ENCODE results near the gene AGAP5.
A peak's percentile ranks its signal among the peaks of the same experiment; 100 is the strongest.
"Not testable (repeated sequence)": the region's sequence is repeated elsewhere in the genome, so short reads cannot be mapped to it uniquely, and the experiment has no call there.

Gene AGAP5

DNA sequence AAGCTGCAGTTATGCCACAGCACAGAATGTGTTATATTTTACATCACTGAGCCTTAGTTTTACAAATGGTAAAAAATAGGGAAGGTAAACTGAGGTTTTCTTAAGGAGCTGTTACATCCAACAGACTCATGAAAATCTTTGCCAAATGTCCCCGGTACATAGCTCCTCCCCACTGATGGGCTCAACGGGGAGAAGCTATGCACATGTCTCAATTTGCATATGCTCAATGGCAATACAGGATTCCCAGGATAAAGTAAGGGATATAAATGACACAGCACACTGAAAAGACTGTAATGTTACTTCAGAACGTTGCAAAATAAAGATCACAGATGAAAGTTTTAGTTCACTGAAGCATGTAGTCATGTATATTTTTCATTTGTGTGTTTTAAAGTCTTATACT is 16.6 kb upstream of the AGAP5 start:
- DNase-seq (ENCODE audit: low spot score), result not testable (repeated sequence)

DNA sequence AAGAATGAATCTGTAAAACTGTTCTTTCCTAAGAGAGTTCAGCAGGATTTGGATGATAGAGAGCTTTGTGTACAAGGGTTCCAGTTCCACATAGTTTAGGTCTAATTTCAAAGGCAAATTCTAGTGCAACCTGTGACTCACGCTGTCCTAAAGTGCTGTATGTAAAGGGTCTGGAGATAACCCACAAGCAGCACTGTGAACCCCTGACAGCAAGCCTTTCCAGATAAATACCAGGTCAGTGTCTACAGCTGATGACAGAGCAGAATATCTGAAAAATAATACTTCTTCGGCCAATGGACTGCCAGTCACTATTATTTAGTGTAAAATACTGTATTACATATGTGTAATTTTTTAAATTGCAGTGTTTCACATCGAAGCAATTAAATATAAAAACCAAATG is 16.0 kb upstream of the AGAP5 start:
- DNase-seq (ENCODE audit: low spot score), result not testable (repeated sequence)

DNA sequence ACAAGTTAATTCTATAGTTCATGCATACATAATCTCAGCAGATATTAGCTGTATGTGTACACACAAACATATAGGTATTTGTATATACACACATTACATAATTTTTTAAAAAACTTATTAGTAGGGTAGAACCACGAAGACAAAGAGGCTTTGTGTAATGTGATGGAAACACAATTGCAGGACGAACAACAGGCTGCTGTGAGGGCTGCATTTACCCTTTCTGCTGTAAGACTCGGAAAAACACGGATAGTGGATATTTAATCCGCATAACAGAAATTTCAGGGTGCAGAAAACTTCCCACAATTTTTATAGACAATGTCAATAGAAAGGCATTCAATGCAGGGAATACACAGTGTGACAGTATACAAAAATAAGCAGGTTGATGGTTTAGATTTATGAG is 13.8 kb upstream of the AGAP5 start:
- peak; percentile 55 for DNase-seq (ENCODE audit: low spot score)

- not testable (repeated sequence) for DNase-seq (ENCODE audit: low spot score)
Observed at GRCh38 chr10:73708122-73708521, 10.2 kb upstream of the AGAP5 start.

- not testable (repeated sequence) for DNase-seq (ENCODE audit: low spot score)
Observed at GRCh38 chr10:73707628-73708027, 9.7 kb upstream of the AGAP5 start.

DNA sequence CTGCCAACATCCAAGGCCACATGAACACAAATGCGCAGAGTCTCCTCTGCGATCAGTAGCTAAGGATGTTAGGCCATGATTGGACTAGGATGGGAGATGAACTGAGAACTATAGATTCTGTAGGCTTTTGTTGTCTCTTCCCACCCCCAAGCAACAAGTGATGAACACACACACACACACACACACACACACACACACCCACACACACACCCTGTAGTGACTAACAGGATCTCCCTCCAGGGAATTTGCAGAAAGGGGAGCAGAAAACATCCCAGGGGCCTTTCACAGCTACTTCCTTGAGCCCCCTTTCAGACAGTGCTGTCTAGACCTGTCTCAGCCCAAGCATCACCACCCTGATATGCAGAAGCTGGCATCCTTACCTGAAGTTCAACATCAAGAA is 8.6 kb upstream of the AGAP5 start:
- DNase-seq (ENCODE audit: low spot score), result not testable (repeated sequence)

GRCh38 chr10:73705506-73706072 is 7.7 kb upstream of the AGAP5 start:
- DNase-seq (ENCODE audit: low spot score), result not testable (repeated sequence)

GRCh38 chr10:73703924-73704323 is 6.0 kb upstream of the AGAP5 start:
- DNase-seq (ENCODE audit: low spot score), result not testable (repeated sequence)

- DNase-seq (ENCODE audit: low spot score), result not testable (repeated sequence)
Observed at GRCh38 chr10:73698819-73699218, 910 bp upstream of the AGAP5 start.

- DNase-seq (ENCODE audit: low spot score), result not testable (repeated sequence)
Observed at GRCh38 chr10:73695302-73695701, 2.6 kb downstream of the AGAP5 start.

- DNase-seq (ENCODE audit: low spot score), result not testable (repeated sequence)
Observed at GRCh38 chr10:73690755-73691154, 7.2 kb downstream of the AGAP5 start.

DNA sequence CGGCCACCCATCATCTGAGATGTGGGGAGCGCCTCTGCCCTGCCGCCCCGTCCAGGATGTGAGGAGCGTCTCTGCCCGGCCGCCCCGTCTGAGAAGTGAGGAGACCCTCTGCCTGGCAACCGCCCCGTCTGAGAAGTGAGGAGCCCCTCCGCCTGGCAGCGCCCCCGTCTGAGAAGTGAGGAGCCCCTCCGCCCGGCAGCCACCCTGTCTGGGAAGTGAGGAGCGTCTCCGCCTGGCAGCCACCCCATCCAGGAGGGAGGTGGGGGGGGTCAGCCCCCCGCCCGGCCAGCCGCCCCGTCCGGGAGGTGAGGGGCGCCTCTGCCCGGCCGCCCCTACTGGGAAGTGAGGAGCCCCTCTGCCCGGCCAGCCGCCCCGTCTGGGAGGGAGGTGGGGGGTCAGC is 8.3 kb downstream of the AGAP5 start:
- not testable (repeated sequence) for DNase-seq (ENCODE audit: low spot score)

DNA sequence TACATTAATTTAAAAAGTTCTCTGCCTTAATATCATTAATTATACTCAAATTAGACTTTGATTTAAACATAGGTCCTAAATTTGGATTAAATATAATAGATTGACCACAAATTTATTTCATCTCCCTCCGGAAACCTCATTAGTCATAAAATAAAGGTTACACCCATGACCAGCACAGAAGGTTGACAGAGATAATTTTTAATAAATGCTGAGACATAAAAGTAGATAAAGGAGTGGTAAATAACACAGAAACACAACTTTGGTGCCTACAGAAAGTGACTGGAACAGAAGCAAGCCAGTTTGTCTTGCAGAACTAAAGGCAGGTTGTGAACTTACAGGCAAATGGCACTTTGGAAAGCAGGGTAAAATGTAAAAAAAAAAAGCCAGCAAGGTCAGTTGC is 10.3 kb downstream of the AGAP5 start:
- not testable (repeated sequence) for DNase-seq (ENCODE audit: low spot score)

DNA sequence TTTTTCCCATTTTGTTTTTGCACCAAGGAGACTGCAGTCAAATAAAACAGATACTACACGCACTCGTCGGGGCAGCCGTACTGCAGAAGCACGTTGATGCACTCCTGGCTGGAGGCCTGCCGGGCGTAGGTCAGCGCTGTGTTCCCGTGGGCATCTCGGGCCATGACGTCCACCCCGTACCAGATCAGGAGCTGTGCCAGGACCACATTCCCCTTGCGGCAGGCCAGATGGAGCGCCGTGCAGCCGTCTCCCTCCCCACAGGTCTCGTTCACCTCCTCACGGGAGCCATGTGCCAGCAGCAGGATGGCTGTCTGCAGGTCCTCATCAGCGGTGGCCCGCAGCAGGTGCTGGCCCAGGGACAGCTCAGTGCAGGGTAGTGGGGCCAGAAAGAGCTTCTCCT is 23.4 kb downstream of the AGAP5 start:
- not testable (repeated sequence) for DNase-seq (ENCODE audit: low spot score)

DNA sequence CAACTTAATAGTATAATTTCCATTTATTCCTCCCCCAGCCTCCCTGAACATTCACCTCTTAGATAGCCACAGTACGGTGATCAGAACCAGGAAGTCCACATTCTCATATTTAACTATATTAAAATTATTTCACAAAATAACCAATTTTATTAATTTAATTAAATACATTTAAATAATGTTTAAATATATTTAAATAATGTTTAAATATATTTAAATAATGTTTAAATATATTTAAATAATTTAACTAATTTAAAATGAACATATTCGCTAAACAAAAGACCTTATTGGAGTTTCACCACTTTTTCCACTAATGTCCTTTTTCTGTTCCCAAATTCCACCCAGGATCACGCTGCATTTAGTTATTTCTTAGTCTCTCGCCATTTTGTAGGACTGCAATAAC is 29.5 kb downstream of the AGAP5 start:
- not testable (repeated sequence) for DNase-seq (ENCODE audit: low spot score)

DNA sequence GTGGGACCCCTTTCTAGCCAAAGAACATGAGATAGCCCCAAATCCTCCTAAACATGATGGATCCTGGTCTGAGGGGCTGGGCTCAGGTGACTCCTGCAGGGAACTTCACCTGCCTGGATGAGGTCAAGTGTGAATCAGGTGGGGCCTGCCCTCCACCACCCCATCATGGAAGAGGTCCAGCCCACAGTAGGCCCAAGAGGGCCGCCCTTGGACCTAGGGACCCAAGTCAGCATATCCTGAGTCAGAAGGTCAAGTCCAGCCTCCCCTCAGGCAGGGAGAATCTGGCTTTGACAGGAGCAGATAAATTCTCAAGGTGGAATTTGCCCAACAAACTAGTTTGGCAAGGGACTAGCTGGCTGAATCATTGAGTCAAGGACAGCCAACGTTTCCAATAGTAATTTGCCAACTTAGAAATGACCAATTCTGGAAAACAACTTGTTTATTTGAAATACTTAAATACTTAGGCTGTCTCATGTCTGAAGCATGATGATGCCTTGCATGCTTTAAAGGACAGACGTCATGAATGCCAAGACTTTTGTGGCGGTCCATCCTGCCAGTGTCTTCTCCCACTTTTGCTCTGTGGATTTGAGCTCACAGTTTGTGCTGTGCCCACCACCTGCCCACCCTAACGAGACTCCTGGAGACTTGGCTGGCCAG is 31.6 kb downstream of the AGAP5 start:
- not testable (repeated sequence) for DNase-seq (ENCODE audit: low spot score)

- DNase-seq (ENCODE audit: low spot score), result not testable (repeated sequence)
Observed at GRCh38 chr10:73665581-73665980, 32.3 kb downstream of the AGAP5 start.

DNA sequence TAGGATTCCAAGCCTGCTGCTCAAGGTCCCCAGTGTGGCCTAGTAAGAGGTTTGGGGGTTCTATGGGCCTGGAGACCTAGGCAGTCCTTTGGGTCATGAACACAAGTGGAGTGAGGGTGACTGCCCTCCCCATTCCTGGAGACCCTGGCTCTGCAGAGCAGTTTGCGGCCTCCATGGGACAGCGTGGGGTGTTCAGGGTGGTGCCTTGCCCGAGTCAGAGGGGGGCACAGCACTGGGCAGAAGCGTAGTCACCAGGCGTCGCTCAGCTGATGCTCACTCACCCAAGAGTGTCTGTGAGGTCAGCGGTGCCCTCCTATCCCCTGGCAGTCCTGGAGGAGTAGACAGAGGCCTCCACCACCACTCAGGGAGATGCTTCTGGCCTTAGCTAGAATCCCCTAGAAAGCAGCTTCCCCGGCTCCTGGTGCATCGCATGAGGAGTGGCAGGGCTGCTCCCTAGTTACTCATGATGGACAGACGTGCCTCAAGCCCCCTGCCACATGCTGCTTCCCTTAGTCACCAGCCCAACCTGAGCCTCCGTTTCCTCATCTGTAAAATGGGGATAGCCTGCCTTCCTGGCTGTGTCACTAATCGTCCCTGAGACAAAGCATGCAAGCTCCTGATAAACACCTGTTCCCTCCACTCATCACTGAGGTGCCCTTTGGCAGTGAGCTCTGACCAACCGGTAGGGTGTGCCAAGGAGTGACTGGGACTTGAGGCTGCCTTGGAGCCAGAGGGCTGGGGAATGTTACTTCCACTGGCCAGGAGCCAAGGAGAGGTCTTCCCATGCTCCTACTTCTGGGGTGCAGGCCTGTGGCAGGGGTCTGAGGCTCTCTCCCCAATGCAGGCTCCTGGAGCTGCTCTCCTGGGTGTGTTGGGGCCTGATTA is 33.5 kb downstream of the AGAP5 start:
- not testable (repeated sequence) for DNase-seq (ENCODE audit: low spot score)

GRCh38 chr10:73663621-73664020 is 34.3 kb downstream of the AGAP5 start:
- not testable (repeated sequence) for DNase-seq (ENCODE audit: low spot score)

- not testable (repeated sequence) for DNase-seq (ENCODE audit: low spot score)
Observed at GRCh38 chr10:73662705-73663104, 35.2 kb downstream of the AGAP5 start.

DNA sequence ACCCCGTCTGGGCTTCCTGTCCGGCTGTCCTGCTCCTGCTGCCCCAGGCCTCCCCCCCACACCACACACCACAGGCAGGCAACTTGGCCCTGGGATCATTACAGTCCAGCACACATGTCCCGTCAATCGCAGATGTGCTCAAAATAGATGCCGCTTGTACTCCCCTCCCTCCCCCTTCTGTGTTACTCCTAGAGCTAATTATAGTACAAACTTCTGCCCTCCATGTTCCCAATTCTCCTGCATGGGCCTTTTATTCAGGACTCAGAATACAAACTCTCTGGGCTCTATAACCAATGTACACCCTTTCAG is 42.0 kb downstream of the AGAP5 start, which contains the start of gene SYNPO2L:
TSS of gene SYNPO2L (minus strand) at position 40 of the 309 bp plus-strand sequence. CDS start 107 bp downstream, outside the sequence.
- no peak for DNase-seq (ENCODE audit: low spot score)

- DNase-seq (ENCODE audit: low spot score), result no peak
Observed at GRCh38 chr10:73655257-73655989, 42.5 kb downstream of the AGAP5 start.

Measured in Ammon's horn (tissue), 1 donor.